Measurements from ENCODE around the gene BIRC2. TPM values are rescaled to one million over a fixed set of nuclear protein-coding genes. Genes with fewer than 3 reads are reported as not detected.

The BIRC2 gene
- total and polyA plus RNA-seq, 12 donors, result 25.8 to 112 (median 48.1) TPM

DNA sequence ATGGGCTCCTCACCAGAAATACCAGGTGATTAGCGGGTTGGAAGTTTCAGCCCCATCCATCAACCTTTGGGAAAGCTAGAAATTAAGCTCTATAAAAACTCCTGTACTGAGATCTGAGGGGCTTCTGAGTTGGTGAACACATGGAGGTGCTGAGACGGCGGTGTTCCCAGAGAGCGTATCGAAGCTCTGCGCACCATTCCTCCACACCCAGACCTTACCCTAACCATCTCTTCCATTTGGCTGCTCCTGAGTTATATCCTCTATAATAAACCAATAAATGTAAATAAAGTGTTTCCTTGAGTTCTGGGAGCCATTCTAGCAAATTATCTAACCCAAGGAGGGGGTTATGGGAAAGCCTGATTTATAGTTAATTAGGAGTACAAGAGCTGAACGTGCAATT, 64.1 kb downstream of the BIRC2 start:
- H3K4me1 ChIP-seq (replicated peaks in 1 of 2), result peaks cover 0 to 32% of the 10 kb centered on the region in 2 donors
- intact Hi-C loops (cut with DNase I), result no loop called here
- H3K36me3 ChIP-seq (replicated peaks in 1 of 2), result no peaks in the 10 kb centered on the region
- H3K9me3 ChIP-seq (replicated peaks in 1 of 3), result no peaks in the 10 kb centered on the region
- no peak overlapping the region for H3K27ac ChIP-seq
- no peaks in the 10 kb centered on the region for H3K27me3 ChIP-seq
- TF ChIP-seq, protein P1, sequence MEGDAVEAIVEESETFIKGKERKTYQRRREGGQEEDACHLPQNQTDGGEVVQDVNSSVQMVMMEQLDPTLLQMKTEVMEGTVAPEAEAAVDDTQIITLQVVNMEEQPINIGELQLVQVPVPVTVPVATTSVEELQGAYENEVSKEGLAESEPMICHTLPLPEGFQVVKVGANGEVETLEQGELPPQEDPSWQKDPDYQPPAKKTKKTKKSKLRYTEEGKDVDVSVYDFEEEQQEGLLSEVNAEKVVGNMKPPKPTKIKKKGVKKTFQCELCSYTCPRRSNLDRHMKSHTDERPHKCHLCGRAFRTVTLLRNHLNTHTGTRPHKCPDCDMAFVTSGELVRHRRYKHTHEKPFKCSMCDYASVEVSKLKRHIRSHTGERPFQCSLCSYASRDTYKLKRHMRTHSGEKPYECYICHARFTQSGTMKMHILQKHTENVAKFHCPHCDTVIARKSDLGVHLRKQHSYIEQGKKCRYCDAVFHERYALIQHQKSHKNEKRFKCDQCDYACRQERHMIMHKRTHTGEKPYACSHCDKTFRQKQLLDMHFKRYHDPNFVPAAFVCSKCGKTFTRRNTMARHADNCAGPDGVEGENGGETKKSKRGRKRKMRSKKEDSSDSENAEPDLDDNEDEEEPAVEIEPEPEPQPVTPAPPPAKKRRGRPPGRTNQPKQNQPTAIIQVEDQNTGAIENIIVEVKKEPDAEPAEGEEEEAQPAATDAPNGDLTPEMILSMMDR (IDR thresholded peaks at IDR 0.05), result no peak
- no peak for TF ChIP-seq POLR2A (IDR thresholded peaks at IDR 0.05)
- no peak overlapping the region for H3K4me3 ChIP-seq
- 96 to 99% (median 97%) methylated on average over 7 of the region's 7 CpGs for WGBS, 4 donors
- no peak for DNase-seq

DNA sequence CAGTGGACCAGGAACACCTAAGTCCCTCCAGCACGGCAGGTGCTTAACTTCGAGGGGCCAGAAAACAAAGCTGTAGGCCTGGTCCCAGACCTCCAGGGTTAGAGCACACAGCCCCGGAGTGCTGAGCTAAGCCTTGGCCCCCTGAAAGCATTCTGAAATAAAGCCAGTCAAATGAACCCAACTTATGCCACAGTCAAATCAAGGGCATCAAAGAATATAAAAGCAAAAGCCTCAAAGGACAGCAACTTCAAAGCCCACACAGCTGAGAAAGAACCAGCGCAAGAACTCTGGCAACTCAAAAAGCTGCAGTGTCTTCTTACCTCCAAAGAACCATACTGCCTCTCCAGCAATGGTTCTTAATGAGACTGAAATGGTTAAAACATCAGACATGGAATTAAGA, 66.5 kb downstream of the BIRC2 start:
- intact Hi-C loops (cut with DNase I), result no loop called here
- Histone ChIP-seq H3K36me3 (replicated peaks in 1 of 2) (no peaks in the 10 kb centered on the region), H3K4me3 (no peak overlapping the region), H3K27ac (no peak overlapping the region), H3K27me3 (no peaks in the 10 kb centered on the region), H3K4me1 (replicated peaks in 1 of 2) (peaks cover 0 to 18% of the 10 kb centered on the region in 2 donors), H3K9me3 (replicated peaks in 1 of 3) (no peaks in the 10 kb centered on the region)
- 95 to 98% (median 97%) methylated on average over 4 of the region's 4 CpGs for WGBS, 4 donors
- TF ChIP-seq POLR2A (IDR thresholded peaks at IDR 0.05), result no peak
- TF ChIP-seq, protein P1 (IDR thresholded peaks at IDR 0.05), result no peak
- DNase-seq, result no peak

DNA sequence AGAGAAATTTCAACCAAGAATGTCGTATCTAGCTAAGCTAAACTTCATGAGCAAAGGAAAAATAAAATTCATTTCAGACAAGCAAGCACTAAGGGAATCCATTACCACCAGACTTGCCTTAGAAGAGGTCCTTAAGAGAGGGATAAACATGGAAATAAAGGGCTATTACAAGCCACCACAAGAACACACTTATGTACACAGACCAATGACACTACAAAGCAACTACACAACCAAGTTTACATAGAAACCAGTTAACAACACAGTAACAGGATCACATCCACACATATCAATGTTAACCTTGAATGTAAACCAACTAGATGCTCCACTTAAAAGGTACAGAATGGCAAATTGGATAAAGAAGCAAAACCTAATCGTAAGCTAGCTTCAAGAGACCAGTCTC, 67.5 kb downstream of the BIRC2 start:
- intact Hi-C loops (cut with DNase I), result no loop called here
- Histone ChIP-seq H3K27me3 (no peaks in the 10 kb centered on the region), H3K4me3 (no peak overlapping the region), H3K27ac (no peak overlapping the region), H3K4me1 (replicated peaks in 1 of 2) (peaks cover 0 to 11% of the 10 kb centered on the region in 2 donors), H3K9me3 (replicated peaks in 1 of 3) (no peaks in the 10 kb centered on the region), H3K36me3 (replicated peaks in 1 of 2) (no peaks in the 10 kb centered on the region)
- DNase-seq, result no peak
- TF ChIP-seq, protein P1 (IDR thresholded peaks at IDR 0.05), result no peak
- TF ChIP-seq POLR2A (IDR thresholded peaks at IDR 0.05), result no peak
- 94 to 98% (median 95%) methylated on average over 2 of the region's 2 CpGs for WGBS, 4 donors

DNA sequence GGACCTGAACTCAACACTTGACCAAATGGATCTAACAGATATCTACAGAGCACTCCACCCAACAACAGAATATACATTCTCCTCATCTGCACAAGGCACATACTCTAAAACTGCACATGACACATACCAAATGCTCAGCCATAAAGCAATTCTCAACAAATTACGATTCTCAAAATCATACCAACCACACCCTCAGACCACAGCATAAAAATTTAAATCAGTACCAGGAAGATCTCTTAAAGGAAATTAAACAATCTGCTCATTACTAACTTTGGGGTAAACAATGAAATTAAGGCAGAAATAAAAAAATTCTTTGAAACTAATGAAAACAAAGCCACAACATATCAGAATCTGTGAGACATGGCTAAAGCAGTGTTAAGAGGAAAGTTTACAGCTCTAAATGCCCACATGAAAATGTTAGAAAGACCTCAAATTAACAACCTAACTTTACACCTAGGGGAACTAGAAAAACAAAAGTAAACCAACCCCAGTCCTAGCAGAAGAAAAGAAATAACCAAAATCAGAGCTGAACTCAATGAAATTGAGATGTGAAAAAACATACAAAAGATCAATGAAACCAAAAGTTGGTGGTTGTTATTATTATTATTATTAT, 68.4 kb downstream of the BIRC2 start:
- intact Hi-C loops (cut with DNase I), result no loop called here
- TF ChIP-seq POLR2A (IDR thresholded peaks at IDR 0.05), result no peak
- TF ChIP-seq, protein P1 (IDR thresholded peaks at IDR 0.05), result no peak
- no peak for DNase-seq
- Histone ChIP-seq H3K27ac (no peak overlapping the region), H3K36me3 (replicated peaks in 1 of 2) (no peaks in the 10 kb centered on the region), H3K27me3 (no peaks in the 10 kb centered on the region), H3K4me3 (no peak overlapping the region), H3K9me3 (replicated peaks in 1 of 3) (no peaks in the 10 kb centered on the region), H3K4me1 (replicated peaks in 1 of 2) (peaks cover 0 to 5% of the 10 kb centered on the region in 2 donors)
- 74 to 100% (median 82%) methylated on average over 1 of the region's 1 CpG for WGBS, 4 donors
